ENCODE data around the gene GDAP1L1. TPM values are rescaled to one million over a fixed set of nuclear protein-coding genes. Genes with fewer than 3 reads are reported as not detected.

Gene GDAP1L1
- total RNA-seq, 4 donors from 2014 or later: not detected

DNA sequence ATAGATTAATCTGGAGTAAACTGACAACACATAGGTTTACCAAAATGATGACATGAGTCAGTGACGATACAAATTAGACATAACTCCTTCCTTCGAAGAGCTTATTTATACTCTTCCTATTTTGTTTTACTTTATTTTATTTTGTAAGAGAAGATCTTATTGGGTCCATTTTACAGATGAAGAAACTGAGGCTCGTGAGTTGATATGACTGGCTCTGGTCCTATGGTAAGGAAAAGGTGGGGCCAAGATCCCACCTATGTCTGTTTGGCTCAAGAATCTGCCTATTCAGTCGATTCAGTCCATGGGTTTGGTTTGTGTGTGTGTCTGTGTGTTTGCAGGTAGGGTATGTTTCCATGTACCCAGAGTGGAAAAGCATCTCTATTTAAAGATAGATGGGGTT lies 81.3 kb downstream of the GDAP1L1 start:
- Histone ChIP-seq H3K4me1 (peaks cover 0 to 19% (median 17%) of the 10 kb centered on the region in 4 donors), H3K36me3 (no peaks in the 10 kb centered on the region), H3K9me3 (no peaks in the 10 kb centered on the region), H3K27ac (no peak overlapping the region), H3K27me3 (peaks cover 17% of the 10 kb centered on the region), H3K4me3 (no peak overlapping the region)
- DNase-seq: no peak
- WGBS, 2 donors (ENCODE audit: low coverage in 1 of 2): 76 to 94% methylated on average over 3 to 4 of the region's 4 CpGs
- intact Hi-C loops (cut with DNase I; ENCODE audit: low total_unique reads): no loop called here
- TF ChIP-seq POLR2A (IDR thresholded peaks at IDR 0.05) (no peak), EP300 (IDR thresholded peaks at IDR 0.05; ENCODE audit: low read depth) (no peak), POLR2AphosphoS5 (IDR thresholded peaks at IDR 0.05) (no peak)
- TF ChIP-seq, protein P1, sequence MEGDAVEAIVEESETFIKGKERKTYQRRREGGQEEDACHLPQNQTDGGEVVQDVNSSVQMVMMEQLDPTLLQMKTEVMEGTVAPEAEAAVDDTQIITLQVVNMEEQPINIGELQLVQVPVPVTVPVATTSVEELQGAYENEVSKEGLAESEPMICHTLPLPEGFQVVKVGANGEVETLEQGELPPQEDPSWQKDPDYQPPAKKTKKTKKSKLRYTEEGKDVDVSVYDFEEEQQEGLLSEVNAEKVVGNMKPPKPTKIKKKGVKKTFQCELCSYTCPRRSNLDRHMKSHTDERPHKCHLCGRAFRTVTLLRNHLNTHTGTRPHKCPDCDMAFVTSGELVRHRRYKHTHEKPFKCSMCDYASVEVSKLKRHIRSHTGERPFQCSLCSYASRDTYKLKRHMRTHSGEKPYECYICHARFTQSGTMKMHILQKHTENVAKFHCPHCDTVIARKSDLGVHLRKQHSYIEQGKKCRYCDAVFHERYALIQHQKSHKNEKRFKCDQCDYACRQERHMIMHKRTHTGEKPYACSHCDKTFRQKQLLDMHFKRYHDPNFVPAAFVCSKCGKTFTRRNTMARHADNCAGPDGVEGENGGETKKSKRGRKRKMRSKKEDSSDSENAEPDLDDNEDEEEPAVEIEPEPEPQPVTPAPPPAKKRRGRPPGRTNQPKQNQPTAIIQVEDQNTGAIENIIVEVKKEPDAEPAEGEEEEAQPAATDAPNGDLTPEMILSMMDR (IDR thresholded peaks at IDR 0.05): no peak
- in situ Hi-C loops (cut with MboI; ENCODE audit: low pct_ligation_motif_present in 1 of 4, low pct_unique_long_range_greater_than_20kb in 1 of 4, low sequenced_read_pairs in 3 of 4): no loop called here

Other genes with a start within 250 kb of the GDAP1L1 start
- 100 to 1,000 TPM in 1 of 4 donors, 10 to 100 TPM in 2, 1 to 10 TPM in 1; 9.8 to 216 (median 18.3) TPM for gene JPH2, start 60.1 kb upstream of the GDAP1L1 start, total RNA-seq
- gene OSER1, start 36.5 kb upstream of the GDAP1L1 start, total RNA-seq: 10 to 100 TPM; 11.2 to 38.0 (median 26.2) TPM
- gene FITM2, start 63.9 kb downstream of the GDAP1L1 start, total RNA-seq: 10 to 100 TPM in 2 of 4 donors, 1 to 10 TPM in 2; 4.1 to 12.4 (median 9.7) TPM
- not detected for gene R3HDML, start 89.7 kb downstream of the GDAP1L1 start, total RNA-seq
- 100 to 1,000 TPM; 173 to 471 (median 252) TPM for gene HNF4A, start 108.4 kb downstream of the GDAP1L1 start, total RNA-seq
- 10 to 100 TPM in 2 of 4 donors, 1 to 10 TPM in 2; 6.8 to 20.9 (median 9.2) TPM for gene TTPAL, start 228.6 kb downstream of the GDAP1L1 start, total RNA-seq

All from transverse colon (tissue), 4 donors.